Activated CD8-positive, alpha-beta T cell treated with anti-CD3 and anti-CD28 coated beads for 36 hours (primary cell): ENCODE data around the gene CDH6. TPM values are rescaled to one million over a fixed set of nuclear protein-coding genes. Genes with fewer than 3 reads are reported as not detected.

Experiments used
- ATAC-seq: fragments of 200-7000 bp; cut with Tn5 transposase; one replicate; pipeline ENCODE4 v1.10.0; 2021; ENCODE audit warnings: mild to moderate bottlenecking, moderate library complexity
- CTCF ChIA-PET: fragments of 350-600 bp; sonication (Branson Sonifier 250); formaldehyde crosslinking; loops from one replicate; lab custom pipeline; 2021; ENCODE audit warnings: antibody characterized with exemption; lab: Charles Lee
- POLR2A ChIA-PET: fragments of 350-600 bp; sonication (Branson Sonifier 250); formaldehyde crosslinking; loops from one replicate; lab custom pipeline; 2021; ENCODE audit warnings: antibody characterized with exemption; lab: Charles Lee
- DNase-seq: peaks from one replicate; pipeline ENCODE4 v3.0.0-alpha.2; 2020
- H3K27ac Mint-ChIP-seq: one replicate; pipeline ENCODE4 v1.8.0; 2021; ENCODE audit warnings: mild to moderate bottlenecking, mixed read lengths
- H3K27me3 Mint-ChIP-seq: one replicate; pipeline ENCODE4 v1.8.0; 2021; ENCODE audit warnings: mixed read lengths
- H3K36me3 Mint-ChIP-seq: one replicate; pipeline ENCODE4 v1.8.0; 2021; ENCODE audit warnings: low read depth, mixed read lengths
- H3K4me1 Mint-ChIP-seq: one replicate; pipeline ENCODE4 v1.8.0; 2021; ENCODE audit warnings: low read depth, mixed read lengths
- H3K4me3 Mint-ChIP-seq: one replicate; pipeline ENCODE4 v1.8.0; 2021; ENCODE audit warnings: mild to moderate bottlenecking, moderate library complexity, mixed read lengths
- H3K9me3 Mint-ChIP-seq: one replicate; pipeline ENCODE4 v1.8.0; 2021; ENCODE audit warnings: mixed read lengths
- intact Hi-C: fragments of 100-400 bp; cut with micrococcal nuclease; formaldehyde crosslinking; loops from one replicate; pipeline ENCODE4 v1.10.0; 2022
- total RNA-seq, 2 experiments: library from RNA; stranded (reverse); gene quantifications; one replicate each; pipeline ENCODE4 v1.2.3, GENCODE V29; 2021
- TF ChIP-seq, protein P1 (sequence below): fragments of 200-600 bp; IDR thresholded peaks from one replicate; pipeline ENCODE4 v1.8.0; 2022; ENCODE audit warnings: antibody characterized with exemption, mild to moderate bottlenecking

Gene CDH6
- total RNA-seq, 2 experiments from 2014 or later = not detected

DNA sequence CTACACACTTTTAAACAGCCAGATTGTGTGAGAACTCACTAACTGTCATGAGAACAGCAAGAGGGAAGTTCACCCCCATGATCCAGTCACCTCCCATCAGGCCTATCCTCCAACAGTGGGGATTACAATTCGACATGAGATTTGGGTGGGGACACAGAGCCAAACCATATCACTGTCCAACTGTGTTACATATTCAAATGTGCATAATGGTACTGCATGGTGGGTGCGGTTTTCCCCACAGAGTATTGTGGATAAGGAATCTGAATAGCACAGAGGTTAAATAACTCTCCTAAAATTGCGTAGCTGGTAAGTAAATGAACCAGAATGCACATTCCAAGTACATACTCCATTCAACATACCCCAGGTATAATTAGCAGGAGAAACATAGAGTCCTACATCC lies 32.1 kb downstream of the CDH6 start:
- POLR2A ChIA-PET = no interaction called here
- H3K27me3 Mint-ChIP-seq = peaks cover 2% of the 10 kb centered on the region
- H3K4me1 Mint-ChIP-seq = no peaks in the 10 kb centered on the region
- H3K4me3 Mint-ChIP-seq = no peak overlapping the region
- CTCF ChIA-PET = no interaction called here
- intact Hi-C loops = no loop called here
- H3K36me3 Mint-ChIP-seq = no peaks in the 10 kb centered on the region
- DNase-seq (no peak), ATAC-seq (no peak)
- no peak overlapping the region for H3K27ac Mint-ChIP-seq
- H3K9me3 Mint-ChIP-seq = no peaks in the 10 kb centered on the region
- TF ChIP-seq, protein P1, sequence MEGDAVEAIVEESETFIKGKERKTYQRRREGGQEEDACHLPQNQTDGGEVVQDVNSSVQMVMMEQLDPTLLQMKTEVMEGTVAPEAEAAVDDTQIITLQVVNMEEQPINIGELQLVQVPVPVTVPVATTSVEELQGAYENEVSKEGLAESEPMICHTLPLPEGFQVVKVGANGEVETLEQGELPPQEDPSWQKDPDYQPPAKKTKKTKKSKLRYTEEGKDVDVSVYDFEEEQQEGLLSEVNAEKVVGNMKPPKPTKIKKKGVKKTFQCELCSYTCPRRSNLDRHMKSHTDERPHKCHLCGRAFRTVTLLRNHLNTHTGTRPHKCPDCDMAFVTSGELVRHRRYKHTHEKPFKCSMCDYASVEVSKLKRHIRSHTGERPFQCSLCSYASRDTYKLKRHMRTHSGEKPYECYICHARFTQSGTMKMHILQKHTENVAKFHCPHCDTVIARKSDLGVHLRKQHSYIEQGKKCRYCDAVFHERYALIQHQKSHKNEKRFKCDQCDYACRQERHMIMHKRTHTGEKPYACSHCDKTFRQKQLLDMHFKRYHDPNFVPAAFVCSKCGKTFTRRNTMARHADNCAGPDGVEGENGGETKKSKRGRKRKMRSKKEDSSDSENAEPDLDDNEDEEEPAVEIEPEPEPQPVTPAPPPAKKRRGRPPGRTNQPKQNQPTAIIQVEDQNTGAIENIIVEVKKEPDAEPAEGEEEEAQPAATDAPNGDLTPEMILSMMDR = no peak

DNA sequence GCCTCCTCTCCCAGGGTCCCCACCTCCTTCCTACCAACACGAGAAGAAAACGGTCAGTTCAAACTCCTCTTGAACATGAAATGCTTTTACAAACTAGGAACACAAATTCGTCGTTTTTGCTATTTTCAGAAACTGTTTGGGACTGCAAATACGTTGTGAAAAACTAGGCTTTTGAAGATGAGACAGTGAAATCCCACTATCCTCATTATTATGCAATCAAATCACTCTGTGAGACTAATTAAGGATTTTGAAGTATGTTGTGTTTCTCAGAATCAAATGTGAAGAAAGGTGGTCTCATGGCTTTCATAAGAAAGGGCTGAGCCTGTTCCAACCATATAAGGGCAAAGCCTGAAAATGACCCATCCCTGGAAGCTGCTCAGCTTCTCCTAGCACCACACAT lies 33.2 kb downstream of the CDH6 start:
- intact Hi-C loops = no loop called here
- ATAC-seq = no peak
- Mint-ChIP-seq H3K4me1 (no peaks in the 10 kb centered on the region), H3K4me3 (no peak overlapping the region), H3K27ac (no peak overlapping the region), H3K27me3 (peaks cover 2% of the 10 kb centered on the region), H3K9me3 (no peaks in the 10 kb centered on the region), H3K36me3 (no peaks in the 10 kb centered on the region)
- POLR2A ChIA-PET = no interaction called here
- TF ChIP-seq, protein P1 = no peak
- CTCF ChIA-PET = no interaction called here
- no peak for DNase-seq

DNA sequence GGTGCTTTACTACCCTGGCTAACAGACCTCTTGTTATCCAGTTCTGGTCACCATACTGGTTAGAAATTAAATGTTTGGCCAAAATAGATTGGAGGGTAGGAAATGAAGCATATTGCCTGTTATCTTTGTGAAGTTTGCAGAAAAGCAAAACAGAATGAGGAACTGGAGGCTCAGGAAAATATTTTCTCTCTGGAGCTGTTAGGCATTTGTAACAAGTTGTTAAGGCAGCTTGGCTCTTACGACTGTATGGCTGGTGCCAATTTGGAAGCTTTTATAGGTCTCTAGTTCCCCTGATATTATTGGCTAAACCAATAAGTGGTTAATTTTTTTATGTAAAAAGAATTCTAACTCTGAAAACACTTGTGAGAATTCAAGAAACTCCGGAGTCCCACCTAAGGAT lies 35.8 kb downstream of the CDH6 start:
- no peak for DNase-seq
- Mint-ChIP-seq H3K27ac (no peak overlapping the region), H3K36me3 (no peaks in the 10 kb centered on the region), H3K27me3 (peaks cover 1% of the 10 kb centered on the region), H3K9me3 (no peaks in the 10 kb centered on the region), H3K4me1 (no peaks in the 10 kb centered on the region), H3K4me3 (no peak overlapping the region)
- intact Hi-C loops = no loop called here
- ChIA-PET POLR2A (no interaction called here), CTCF (no interaction called here)
- TF ChIP-seq, protein P1 = no peak
- ATAC-seq = no peak

DNA sequence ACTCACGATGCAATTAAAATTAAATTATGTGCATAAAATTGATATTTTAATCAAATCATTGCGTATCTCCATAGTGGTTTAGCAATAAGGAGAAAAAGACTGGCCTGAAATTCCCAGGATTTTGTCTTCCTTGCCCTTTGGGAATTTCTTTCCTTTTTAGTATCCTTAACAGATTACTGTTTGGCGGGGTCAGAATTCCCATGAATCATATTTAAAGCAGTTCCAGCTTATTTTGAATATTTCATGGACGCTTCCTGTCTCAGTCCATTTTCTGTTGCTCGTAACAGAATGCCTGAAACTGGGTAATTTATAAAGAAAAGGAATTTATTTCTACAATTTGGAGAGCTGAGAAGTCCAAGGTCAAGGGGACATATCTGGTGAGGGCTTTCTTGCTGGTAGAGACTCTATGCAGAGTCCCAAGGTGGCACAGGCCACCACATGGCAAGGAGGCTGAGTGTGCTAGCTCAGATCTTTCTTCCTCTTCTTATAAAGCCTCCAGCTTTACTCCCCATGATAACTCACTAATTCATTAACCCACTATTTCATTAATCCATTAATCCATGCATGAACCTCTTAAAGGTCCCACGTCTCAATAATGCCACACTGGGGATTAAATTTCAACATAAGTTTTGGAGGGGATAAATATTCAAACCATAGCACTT lies 37.8 kb downstream of the CDH6 start:
- TF ChIP-seq, protein P1 = no peak
- POLR2A ChIA-PET = no interaction called here
- no peaks in the 10 kb centered on the region for H3K36me3 Mint-ChIP-seq
- ATAC-seq = no peak
- peaks cover 1% of the 10 kb centered on the region for H3K27me3 Mint-ChIP-seq
- H3K4me3 Mint-ChIP-seq = no peak overlapping the region
- CTCF ChIA-PET = interaction anchor here (0.8 to 2.5 kb wide), 7 partner anchors 10 to 1191 kb away, joined by 3 to 8 read pairs (median 6); no protein-coding TSS in a partner anchor
- H3K9me3 Mint-ChIP-seq = no peaks in the 10 kb centered on the region
- intact Hi-C loops = no loop called here
- no peak overlapping the region for H3K27ac Mint-ChIP-seq
- no peaks in the 10 kb centered on the region for H3K4me1 Mint-ChIP-seq
- DNase-seq = no peak

DNA sequence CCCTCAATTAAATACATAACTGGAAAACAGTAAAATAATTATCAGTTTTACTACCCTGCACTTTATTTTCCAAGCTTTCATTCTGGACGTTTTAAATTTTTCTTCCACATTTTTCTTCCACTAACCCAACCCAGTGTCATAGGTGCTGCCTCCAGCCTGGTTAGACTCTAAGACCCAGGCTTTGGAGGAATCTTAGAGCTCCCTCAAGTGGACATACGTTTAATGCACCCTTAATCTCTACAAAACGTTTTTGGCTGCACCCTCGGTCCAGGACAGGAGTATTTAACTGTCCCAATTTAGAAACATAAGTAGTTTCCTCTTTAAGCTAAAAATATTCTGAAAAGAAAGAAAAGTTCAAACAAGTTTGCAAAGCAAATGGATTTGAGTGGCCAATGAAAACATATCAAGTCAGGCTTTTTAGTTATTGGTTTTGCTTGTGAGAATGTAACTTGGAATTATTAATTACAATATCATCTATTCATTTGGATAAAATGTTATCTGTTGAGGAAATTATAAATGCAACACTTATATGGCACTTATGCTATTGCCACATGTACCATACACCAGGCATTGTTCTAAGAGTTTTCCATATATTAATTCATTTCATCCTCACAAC lies 38.9 kb downstream of the CDH6 start:
- Mint-ChIP-seq H3K4me3 (no peak overlapping the region), H3K4me1 (no peaks in the 10 kb centered on the region), H3K9me3 (no peaks in the 10 kb centered on the region), H3K27ac (no peak overlapping the region), H3K36me3 (no peaks in the 10 kb centered on the region), H3K27me3 (peaks cover 1% of the 10 kb centered on the region)
- TF ChIP-seq, protein P1 = peak; percentile 47
- CTCF ChIA-PET = interaction anchor here (0.8 to 2.5 kb wide), 10 partner anchors 9 to 1192 kb away, joined by 3 to 8 read pairs (median 4); no protein-coding TSS in a partner anchor
- intact Hi-C loops = no loop called here
- ATAC-seq = peak; percentile 60
- POLR2A ChIA-PET = no interaction called here
- peak; percentile 2 for DNase-seq
